NCI-H2196 (cell line): ENCODE measurements around the gene CYP2S1.
"Not testable (repeated sequence)": the region's sequence is repeated elsewhere in the genome, so short reads cannot be mapped to it uniquely, and the experiment has no call there.

Source experiments
- DNase-seq: peaks from one replicate; lab custom pipeline; 2025; ENCODE audit not compliant: unreplicated experiment; lab: John Stamatoyannopoulos, UW

CYP2S1 gene

GRCh38 chr19:41226053-41226873, 33.2 kb downstream of the CYP2S1 start:
- DNase-seq = no peak

GRCh38 chr19:41226874-41227390, 33.9 kb downstream of the CYP2S1 start:
- no peak for DNase-seq

GRCh38 chr19:41228486-41228885, 35.5 kb downstream of the CYP2S1 start:
- no peak for DNase-seq

- DNase-seq = not testable (repeated sequence)
Measured at GRCh38 chr19:41229338-41229737, 36.3 kb downstream of the CYP2S1 start.

GRCh38 chr19:41230067-41230857, 37.2 kb downstream of the CYP2S1 start:
- no peak for DNase-seq

- DNase-seq = no peak
Measured at GRCh38 chr19:41232686-41233085, 39.7 kb downstream of the CYP2S1 start.

- no peak for DNase-seq
Measured at GRCh38 chr19:41233748-41234240, 40.8 kb downstream of the CYP2S1 start.

- DNase-seq = no peak
Measured at GRCh38 chr19:41234512-41235168, 41.6 kb downstream of the CYP2S1 start.

GRCh38 chr19:41235480-41235879, 42.5 kb downstream of the CYP2S1 start:
- DNase-seq = no peak

- DNase-seq = no peak
Measured at GRCh38 chr19:41238244-41238643, 45.2 kb downstream of the CYP2S1 start.

- DNase-seq = no peak
Measured at GRCh38 chr19:41239363-41239762, 46.3 kb downstream of the CYP2S1 start.

- DNase-seq = no peak
Measured at GRCh38 chr19:41239961-41240574, 47.0 kb downstream of the CYP2S1 start.

GRCh38 chr19:41241859-41242258, 48.8 kb downstream of the CYP2S1 start:
- DNase-seq = no peak

GRCh38 chr19:41244117-41244516, 51.1 kb downstream of the CYP2S1 start:
- no peak for DNase-seq

- DNase-seq = no peak
Measured at GRCh38 chr19:41245843-41246242, 52.8 kb downstream of the CYP2S1 start.

- no peak for DNase-seq
Measured at GRCh38 chr19:41248895-41249294, 55.9 kb downstream of the CYP2S1 start.

GRCh38 chr19:41249707-41250423, 56.8 kb downstream of the CYP2S1 start:
- DNase-seq = no peak

GRCh38 chr19:41253660-41254059, 60.6 kb downstream of the CYP2S1 start:
- no peak for DNase-seq

- no peak for DNase-seq
Measured at GRCh38 chr19:41255171-41255570, 62.2 kb downstream of the CYP2S1 start.
